ENCODE data around the gene GABBR2.

GABBR2 gene

DNA sequence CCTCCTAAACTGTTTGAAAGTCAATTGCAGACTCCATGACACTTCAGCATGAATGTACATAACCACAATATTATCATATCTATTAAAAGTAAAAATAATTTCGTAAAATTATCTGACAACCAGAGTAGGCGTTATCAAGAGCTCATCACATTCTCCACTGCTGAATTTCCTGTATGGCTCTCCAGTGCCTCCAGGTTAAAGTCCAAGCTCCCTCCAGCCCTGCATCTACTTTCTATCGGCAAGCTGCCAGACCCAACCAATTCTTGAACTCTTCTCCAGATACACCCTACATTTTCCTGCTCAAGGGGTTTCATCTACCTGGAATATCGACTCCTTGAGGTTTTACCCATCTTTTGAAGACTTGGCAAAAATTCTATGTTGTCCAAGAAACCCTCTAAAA lies 378.8 kb downstream of the GABBR2 start:
- no peak for DNase-seq (ENCODE audit: low read depth)
- H3K27me3 ChIP-seq (replicated peaks; ENCODE audit: control insufficient read depth, insufficient read depth, low read length): peaks cover 12% of the 10 kb centered on the region
- H3K36me3 ChIP-seq (ENCODE audit: control insufficient read depth, insufficient read depth, low read length, severe bottlenecking): no peaks in the 10 kb centered on the region
- no peak overlapping the region for H3K4me3 ChIP-seq (ENCODE audit: low read length)
- H3K9ac ChIP-seq (ENCODE audit: low read length): no peak overlapping the region
- H3K4me1 ChIP-seq (ENCODE audit: control insufficient read depth, insufficient read depth, low read length): peaks cover 7% of the 10 kb centered on the region
- no peaks in the 10 kb centered on the region for H3K9me3 ChIP-seq (ENCODE audit: control insufficient read depth, low read length)

GRCh38 chr9:98329281-98329680 lies 379.5 kb downstream of the GABBR2 start:
- Histone ChIP-seq H3K4me1 (ENCODE audit: control insufficient read depth, insufficient read depth, low read length) (peaks cover 7% of the 10 kb centered on the region), H3K36me3 (ENCODE audit: control insufficient read depth, insufficient read depth, low read length, severe bottlenecking) (no peaks in the 10 kb centered on the region), H3K9me3 (ENCODE audit: control insufficient read depth, low read length) (no peaks in the 10 kb centered on the region), H3K27me3 (replicated peaks; ENCODE audit: control insufficient read depth, insufficient read depth, low read length) (peaks cover 12% of the 10 kb centered on the region), H3K4me3 (ENCODE audit: low read length) (no peak overlapping the region), H3K9ac (ENCODE audit: low read length) (no peak overlapping the region)
- no peak for DNase-seq (ENCODE audit: low read depth)

- H3K9ac ChIP-seq (ENCODE audit: low read length): no peak overlapping the region
Observed at GRCh38 chr9:98328770-98329169, 380.0 kb downstream of the GABBR2 start.

GRCh38 chr9:98328141-98328540 lies 380.6 kb downstream of the GABBR2 start:
- Histone ChIP-seq H3K27me3 (replicated peaks; ENCODE audit: control insufficient read depth, insufficient read depth, low read length) (peaks cover 12% of the 10 kb centered on the region), H3K9me3 (ENCODE audit: control insufficient read depth, low read length) (no peaks in the 10 kb centered on the region), H3K4me3 (ENCODE audit: low read length) (no peak overlapping the region), H3K9ac (ENCODE audit: low read length) (no peak overlapping the region), H3K36me3 (ENCODE audit: control insufficient read depth, insufficient read depth, low read length, severe bottlenecking) (no peaks in the 10 kb centered on the region), H3K4me1 (ENCODE audit: control insufficient read depth, insufficient read depth, low read length) (peaks cover 5% of the 10 kb centered on the region)
- DNase-seq (ENCODE audit: low read depth): no peak

More at GRCh38 chr9:98328770-98329169, 380.0 kb downstream of the GABBR2 start:
- no peaks in the 10 kb centered on the region for H3K36me3 ChIP-seq (ENCODE audit: control insufficient read depth, insufficient read depth, low read length, severe bottlenecking)
- H3K4me1 ChIP-seq (ENCODE audit: control insufficient read depth, insufficient read depth, low read length): peaks cover 7% of the 10 kb centered on the region
- no peak for DNase-seq (ENCODE audit: low read depth)
- peaks cover 12% of the 10 kb centered on the region for H3K27me3 ChIP-seq (replicated peaks; ENCODE audit: control insufficient read depth, insufficient read depth, low read length)
- no peaks in the 10 kb centered on the region for H3K9me3 ChIP-seq (ENCODE audit: control insufficient read depth, low read length)
- no peak overlapping the region for H3K4me3 ChIP-seq (ENCODE audit: low read length)

DNA sequence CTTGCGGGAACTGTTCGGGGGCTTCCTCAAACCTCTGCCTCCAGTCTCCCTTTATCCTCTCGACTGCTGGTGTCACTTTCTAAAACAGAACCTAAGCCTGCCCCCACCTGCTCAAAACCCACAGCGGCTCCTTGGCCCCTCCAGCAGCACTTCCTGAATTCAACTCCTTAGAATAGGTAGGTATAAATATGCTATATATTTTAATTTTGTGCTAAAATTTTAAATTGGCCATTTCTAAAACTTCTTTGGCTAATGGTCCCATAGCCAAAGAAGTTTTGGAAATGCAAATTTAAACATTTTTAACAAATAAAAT lies 381.5 kb downstream of the GABBR2 start:
- no peaks in the 10 kb centered on the region for H3K36me3 ChIP-seq (ENCODE audit: control insufficient read depth, insufficient read depth, low read length, severe bottlenecking)
- H3K4me3 ChIP-seq (ENCODE audit: low read length): no peak overlapping the region
- H3K4me1 ChIP-seq (ENCODE audit: control insufficient read depth, insufficient read depth, low read length): peaks cover 5% of the 10 kb centered on the region
- H3K9ac ChIP-seq (ENCODE audit: low read length): no peak overlapping the region
- H3K9me3 ChIP-seq (ENCODE audit: control insufficient read depth, low read length): no peaks in the 10 kb centered on the region
- H3K27me3 ChIP-seq (replicated peaks; ENCODE audit: control insufficient read depth, insufficient read depth, low read length): peaks cover 7% of the 10 kb centered on the region
- DNase-seq (ENCODE audit: low read depth): no peak

DNA sequence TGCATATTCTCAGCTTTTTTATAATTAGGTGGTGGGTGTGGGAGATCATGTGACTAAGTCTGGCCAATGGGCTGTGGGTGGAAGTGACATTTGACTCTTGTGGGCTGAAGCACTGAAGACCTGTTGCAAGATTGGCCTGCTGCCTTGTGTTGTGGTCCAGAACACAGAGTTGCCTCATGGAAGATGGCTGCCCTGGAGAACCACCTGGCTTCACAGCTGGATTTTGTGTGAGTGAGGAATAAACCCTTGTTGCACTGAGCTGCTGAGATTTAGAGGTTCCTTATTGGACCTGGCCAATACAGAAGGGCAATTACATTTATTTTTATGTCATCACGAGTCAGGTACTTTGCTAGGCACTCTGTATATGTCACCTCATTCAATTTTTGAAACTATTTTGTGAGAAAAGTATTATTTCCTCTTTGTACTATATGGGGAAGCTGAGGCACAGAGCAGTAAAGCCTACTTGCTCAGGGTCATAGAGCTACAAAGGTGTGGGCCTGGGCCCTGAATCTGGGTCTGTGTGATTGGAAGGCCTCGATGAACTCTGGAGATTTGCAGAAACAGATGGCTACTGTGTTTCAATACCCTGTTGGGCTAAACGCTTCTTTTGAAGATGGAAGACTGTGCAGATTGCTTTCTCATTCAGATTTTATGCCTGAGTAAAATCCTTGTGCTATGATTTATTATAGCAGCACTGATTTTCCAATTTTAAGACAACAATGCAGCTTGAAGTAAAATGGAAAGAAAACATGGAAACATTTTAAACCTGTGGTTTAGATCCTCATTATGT lies 382.1 kb downstream of the GABBR2 start:
- no peak for DNase-seq (ENCODE audit: low read depth)
- Histone ChIP-seq H3K36me3 (ENCODE audit: control insufficient read depth, insufficient read depth, low read length, severe bottlenecking) (no peaks in the 10 kb centered on the region), H3K4me3 (ENCODE audit: low read length) (no peak overlapping the region)

GRCh38 chr9:98324801-98325200 lies 383.9 kb downstream of the GABBR2 start:
- no peak overlapping the region for H3K9ac ChIP-seq (ENCODE audit: low read length)
- no peaks in the 10 kb centered on the region for H3K36me3 ChIP-seq (ENCODE audit: control insufficient read depth, insufficient read depth, low read length, severe bottlenecking)
- peaks cover 5% of the 10 kb centered on the region for H3K4me1 ChIP-seq (ENCODE audit: control insufficient read depth, insufficient read depth, low read length)
- H3K9me3 ChIP-seq (ENCODE audit: control insufficient read depth, low read length): no peaks in the 10 kb centered on the region
- no peaks in the 10 kb centered on the region for H3K27me3 ChIP-seq (replicated peaks; ENCODE audit: control insufficient read depth, insufficient read depth, low read length)
- DNase-seq (ENCODE audit: low read depth): no peak
- H3K4me3 ChIP-seq (ENCODE audit: low read length): no peak overlapping the region

More for the DNA sequence above, 382.1 kb downstream of the GABBR2 start:
- Histone ChIP-seq H3K9ac (ENCODE audit: low read length) (no peak overlapping the region), H3K4me1 (ENCODE audit: control insufficient read depth, insufficient read depth, low read length) (peaks cover 5% of the 10 kb centered on the region), H3K27me3 (replicated peaks; ENCODE audit: control insufficient read depth, insufficient read depth, low read length) (peaks cover 2% of the 10 kb centered on the region), H3K9me3 (ENCODE audit: control insufficient read depth, low read length) (no peaks in the 10 kb centered on the region)

GRCh38 chr9:98323831-98324135 lies 385.0 kb downstream of the GABBR2 start:
- peaks cover 5% of the 10 kb centered on the region for H3K4me1 ChIP-seq (ENCODE audit: control insufficient read depth, insufficient read depth, low read length)
- H3K9ac ChIP-seq (ENCODE audit: low read length): no peak overlapping the region
- no peak overlapping the region for H3K4me3 ChIP-seq (ENCODE audit: low read length)
- DNase-seq (ENCODE audit: low read depth): no peak
- no peaks in the 10 kb centered on the region for H3K36me3 ChIP-seq (ENCODE audit: control insufficient read depth, insufficient read depth, low read length, severe bottlenecking)
- no peaks in the 10 kb centered on the region for H3K27me3 ChIP-seq (replicated peaks; ENCODE audit: control insufficient read depth, insufficient read depth, low read length)
- H3K9me3 ChIP-seq (ENCODE audit: control insufficient read depth, low read length): no peaks in the 10 kb centered on the region

GRCh38 chr9:98323051-98323830 lies 385.5 kb downstream of the GABBR2 start:
- DNase-seq (ENCODE audit: low read depth): no peak
- H3K4me3 ChIP-seq (ENCODE audit: low read length): no peak overlapping the region
- no peaks in the 10 kb centered on the region for H3K27me3 ChIP-seq (replicated peaks; ENCODE audit: control insufficient read depth, insufficient read depth, low read length)
- peaks cover 5% of the 10 kb centered on the region for H3K4me1 ChIP-seq (ENCODE audit: control insufficient read depth, insufficient read depth, low read length)
- H3K9ac ChIP-seq (ENCODE audit: low read length): no peak overlapping the region
- no peaks in the 10 kb centered on the region for H3K36me3 ChIP-seq (ENCODE audit: control insufficient read depth, insufficient read depth, low read length, severe bottlenecking)
- no peaks in the 10 kb centered on the region for H3K9me3 ChIP-seq (ENCODE audit: control insufficient read depth, low read length)

GRCh38 chr9:98321269-98321668 lies 387.5 kb downstream of the GABBR2 start:
- no peak for DNase-seq (ENCODE audit: low read depth)
- H3K27me3 ChIP-seq (replicated peaks; ENCODE audit: control insufficient read depth, insufficient read depth, low read length): no peaks in the 10 kb centered on the region
- H3K9me3 ChIP-seq (ENCODE audit: control insufficient read depth, low read length): no peaks in the 10 kb centered on the region
- no peak overlapping the region for H3K4me3 ChIP-seq (ENCODE audit: low read length)
- H3K9ac ChIP-seq (ENCODE audit: low read length): no peak overlapping the region
- peaks cover 10% of the 10 kb centered on the region for H3K4me1 ChIP-seq (ENCODE audit: control insufficient read depth, insufficient read depth, low read length)
- no peaks in the 10 kb centered on the region for H3K36me3 ChIP-seq (ENCODE audit: control insufficient read depth, insufficient read depth, low read length, severe bottlenecking)

- H3K9me3 ChIP-seq (ENCODE audit: control insufficient read depth, low read length): no peaks in the 10 kb centered on the region
- no peaks in the 10 kb centered on the region for H3K36me3 ChIP-seq (ENCODE audit: control insufficient read depth, insufficient read depth, low read length, severe bottlenecking)
- no peak overlapping the region for H3K9ac ChIP-seq (ENCODE audit: low read length)
- peaks cover 21% of the 10 kb centered on the region for H3K4me1 ChIP-seq (ENCODE audit: control insufficient read depth, insufficient read depth, low read length)
- H3K27me3 ChIP-seq (replicated peaks; ENCODE audit: control insufficient read depth, insufficient read depth, low read length): no peaks in the 10 kb centered on the region
- no peak overlapping the region for H3K4me3 ChIP-seq (ENCODE audit: low read length)
- no peak for DNase-seq (ENCODE audit: low read depth)
Observed at GRCh38 chr9:98318834-98319478, 389.8 kb downstream of the GABBR2 start.

Data from adipocyte (in vitro differentiated cells).